H1 (cell line): Measurements from ENCODE around the gene JAG2. TPM values are rescaled to one million over a fixed set of nuclear protein-coding genes. Genes with fewer than 3 reads are reported as not detected.

Experiments used
- ATF3 ChIP-seq: IDR thresholded peaks from 2 replicates; pipeline ENCODE4 v1.6.1; 2011; ENCODE audit warnings: low read depth, mild to moderate bottlenecking, low read length; ENCODE audit not compliant: insufficient read depth
- CHD1 ChIP-seq: IDR thresholded peaks from 2 replicates; pipeline ENCODE4 v1.6.1; 2012; ENCODE audit warnings: low read depth, low read length, improper control_type of control experiment
- HDAC6 ChIP-seq: IDR thresholded peaks from one replicate; pipeline ENCODE4 v1.7.1; 2012; ENCODE audit warnings: low read depth, mild to moderate bottlenecking, inconsistent platforms, low read length, moderate library complexity
- NANOG ChIP-seq: IDR thresholded peaks from 2 replicates; pipeline ENCODE4 v1.6.1; 2011; ENCODE audit warnings: low read length, low read depth, mild to moderate bottlenecking, inconsistent platforms; ENCODE audit not compliant: insufficient read depth, poor library complexity, severe bottlenecking
- RBBP5 ChIP-seq: IDR thresholded peaks from 2 replicates; pipeline ENCODE4 v1.7.1; 2012; ENCODE audit warnings: low read depth, mild to moderate bottlenecking, inconsistent platforms, low read length, moderate library complexity, borderline replicate concordance
- SIRT6 ChIP-seq: IDR thresholded peaks from one replicate; pipeline ENCODE4 v1.7.1; 2012; ENCODE audit warnings: low read length, inconsistent platforms
- ZNF274 ChIP-seq: IDR thresholded peaks from 2 replicates; pipeline ENCODE4 v1.7.0; 2012; ENCODE audit warnings: low read length, borderline replicate concordance; ENCODE audit errors: extremely low read depth
- polyA plus RNA-seq, 7 experiments: library from polyadenylated mRNA; depleted of rRNA in 3 of 7; stranded (reverse) in 5 of 7; unstranded in 2 of 7; fragments of >200 nt in 5 of 7; fragments of 200-250 nt in 2 of 7; gene quantifications; 1 replicate in 5 of 7; 2 replicates in 1 of 7; 4 replicates in 1 of 7; pipeline versions ENCODE4 v1.2.1 to v1.2.3, GENCODE V29; 2011 to 2013; ENCODE audit warnings: missing spikeins in 2 of 7, mixed read lengths in 2 of 7
- total RNA-seq: library from RNA; stranded (reverse); fragmentation: NEBNext Ultra II Directional; extraction: Animal tissue kit (Norgen Biotek cat#: 25700); gene quantifications from 2 replicates; pipeline ENCODE4 v1.2.1, GENCODE V29; 2021

The JAG2 gene
- total and polyA plus RNA-seq, 2 of the 8 experiments (the other 6 are each of a cell fraction or from before 2014, with no cell fraction given), result 2.8 to 6.2 TPM

GRCh38 chr14:105151838-105152793 lies 16.5 kb downstream of the JAG2 start (continued):
- TF ChIP-seq ZNF274 (no peak), SIRT6 (no peak), ATF3 (no peak), HDAC6 (no peak), RBBP5 (no peak), CHD1 (no peak), NANOG (no peak)
